Esophagus muscularis mucosa (tissue), 4 donors: Measurements from ENCODE around the gene PCDH9. TPM values are rescaled to one million over a fixed set of nuclear protein-coding genes. Genes with fewer than 3 reads are reported as not detected.

Source experiments
- DNase-seq: peaks from one replicate; pipeline ENCODE4 v3.0.0-alpha.2; 2017; ENCODE audit errors: extremely low spot score
- H3K27ac ChIP-seq, 4 donors: fragments of 200-600 bp; sonication (generic); replicated peaks in 1 of 4; 1 replicate in 3 of 4; 2 replicates in 1 of 4; pipeline ENCODE4 v1.5.1; 2016 to 2019; ENCODE audit warnings: mild to moderate bottlenecking in 1 of 4
- H3K27me3 ChIP-seq, 4 donors: fragments of 200-600 bp; sonication (generic); one replicate each; pipeline versions ENCODE4 v1.5.1 to v1.6.0; 2016 to 2019
- H3K36me3 ChIP-seq, 4 donors: fragments of 200-600 bp; sonication (generic); one replicate each; pipeline ENCODE4 v1.5.1; 2016 to 2019
- H3K4me1 ChIP-seq, 4 donors: fragments of 200-600 bp; sonication (generic); one replicate each; pipeline ENCODE4 v1.5.1; 2016 to 2019
- H3K4me3 ChIP-seq, 4 donors: fragments of 200-600 bp; sonication (generic); 1 replicate in 2 of 4; 2 replicates in 2 of 4; pipeline ENCODE4 v1.5.1; 2016 to 2019; ENCODE audit warnings: mild to moderate bottlenecking in 4 of 4, moderate library complexity in 1 of 4
- H3K9me3 ChIP-seq, 4 donors: fragments of 200-600 bp; sonication (generic); 1 replicate in 3 of 4; 2 replicates in 1 of 4; pipeline ENCODE4 v1.5.1; 2016 to 2019
- EP300 ChIP-seq: sonication (generic); formaldehyde crosslinking; IDR thresholded peaks from one replicate; pipeline ENCODE4 v1.6.1; 2017; ENCODE audit warnings: antibody characterized with exemption
- POLR2A ChIP-seq: fragments of 450-650 bp; IDR thresholded peaks from one replicate; pipeline ENCODE4 v1.6.1; 2017; ENCODE audit warnings: antibody characterized with exemption, moderate library complexity, mild to moderate bottlenecking, low read depth
- POLR2AphosphoS5 ChIP-seq, 2 donors: sonication (generic); formaldehyde crosslinking; IDR thresholded peaks; one replicate each; pipeline ENCODE4 v1.6.1; 2017; ENCODE audit warnings: antibody characterized with exemption in 2 of 2
- WGBS: methylation state at CpG from one replicate; pipeline ENCODE4 v1.1.5; 2018; 5-methylcytosine and 5-hydroxymethylcytosine counted together
- intact Hi-C: fragments of 100-400 bp; cut with DNase I; formaldehyde crosslinking; loops from one replicate; pipeline ENCODE4 v1.15.1; 2023
- total RNA-seq, 4 donors: library from RNA; depleted of rRNA; stranded (reverse); fragments of >200 nt; gene quantifications; one replicate each; pipeline versions ENCODE4 v1.1.0 to v1.2.1, GENCODE V29; 2016
- TF ChIP-seq, protein P1 (sequence below), 3 experiments: fragments of 200-600 bp in 2 of 3; fragments of 450-650 bp in 1 of 3; sonication (generic) in 2 of 3; IDR thresholded peaks; one replicate each; pipeline ENCODE4 v1.5.1; 2017 to 2019; ENCODE audit warnings: antibody characterized with exemption in 3 of 3, mild to moderate bottlenecking in 2 of 3, moderate library complexity in 1 of 3

PCDH9 gene
- total RNA-seq, 4 donors from 2014 or later = 33.8 to 81.8 (median 49.1) TPM

DNA sequence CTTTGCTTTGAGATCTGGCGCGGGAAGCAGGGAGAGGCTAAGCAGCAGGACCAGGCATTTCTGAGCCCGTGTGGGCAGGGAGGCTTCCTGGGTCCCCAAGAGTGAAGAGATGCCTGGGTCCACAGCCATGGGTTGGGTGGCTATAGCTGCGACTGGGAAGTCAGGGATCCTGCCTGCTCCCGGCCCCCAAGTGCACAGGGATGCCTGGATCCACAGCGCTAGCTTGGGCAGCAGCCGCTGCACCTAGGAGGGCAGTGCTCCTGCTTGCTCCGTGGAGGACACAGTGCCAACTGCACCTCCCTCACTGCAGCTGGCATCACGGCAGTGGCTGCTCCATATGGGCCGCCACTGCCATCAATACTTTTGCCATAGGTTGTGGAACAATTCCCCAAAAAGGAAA lies 384.7 kb downstream of the PCDH9 start:
- no peak overlapping the region for H3K27ac ChIP-seq
- H3K27me3 ChIP-seq = no peaks in the 10 kb centered on the region
- intact Hi-C loops = no loop called here
- H3K4me3 ChIP-seq = no peak overlapping the region
- TF ChIP-seq EP300 = no peak
- TF ChIP-seq, protein P1, sequence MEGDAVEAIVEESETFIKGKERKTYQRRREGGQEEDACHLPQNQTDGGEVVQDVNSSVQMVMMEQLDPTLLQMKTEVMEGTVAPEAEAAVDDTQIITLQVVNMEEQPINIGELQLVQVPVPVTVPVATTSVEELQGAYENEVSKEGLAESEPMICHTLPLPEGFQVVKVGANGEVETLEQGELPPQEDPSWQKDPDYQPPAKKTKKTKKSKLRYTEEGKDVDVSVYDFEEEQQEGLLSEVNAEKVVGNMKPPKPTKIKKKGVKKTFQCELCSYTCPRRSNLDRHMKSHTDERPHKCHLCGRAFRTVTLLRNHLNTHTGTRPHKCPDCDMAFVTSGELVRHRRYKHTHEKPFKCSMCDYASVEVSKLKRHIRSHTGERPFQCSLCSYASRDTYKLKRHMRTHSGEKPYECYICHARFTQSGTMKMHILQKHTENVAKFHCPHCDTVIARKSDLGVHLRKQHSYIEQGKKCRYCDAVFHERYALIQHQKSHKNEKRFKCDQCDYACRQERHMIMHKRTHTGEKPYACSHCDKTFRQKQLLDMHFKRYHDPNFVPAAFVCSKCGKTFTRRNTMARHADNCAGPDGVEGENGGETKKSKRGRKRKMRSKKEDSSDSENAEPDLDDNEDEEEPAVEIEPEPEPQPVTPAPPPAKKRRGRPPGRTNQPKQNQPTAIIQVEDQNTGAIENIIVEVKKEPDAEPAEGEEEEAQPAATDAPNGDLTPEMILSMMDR (IDR thresholded peaks at IDR 0.05) = no peak
- TF ChIP-seq POLR2AphosphoS5 (IDR thresholded peaks at IDR 0.05) = no peak
- no peak for TF ChIP-seq POLR2A
- no peak for DNase-seq
- H3K36me3 ChIP-seq = no peaks in the 10 kb centered on the region
- H3K4me1 ChIP-seq = no peaks in the 10 kb centered on the region
- WGBS = 100% methylated on average over 5 of the region's 10 CpGs
- no peaks in the 10 kb centered on the region for H3K9me3 ChIP-seq

DNA sequence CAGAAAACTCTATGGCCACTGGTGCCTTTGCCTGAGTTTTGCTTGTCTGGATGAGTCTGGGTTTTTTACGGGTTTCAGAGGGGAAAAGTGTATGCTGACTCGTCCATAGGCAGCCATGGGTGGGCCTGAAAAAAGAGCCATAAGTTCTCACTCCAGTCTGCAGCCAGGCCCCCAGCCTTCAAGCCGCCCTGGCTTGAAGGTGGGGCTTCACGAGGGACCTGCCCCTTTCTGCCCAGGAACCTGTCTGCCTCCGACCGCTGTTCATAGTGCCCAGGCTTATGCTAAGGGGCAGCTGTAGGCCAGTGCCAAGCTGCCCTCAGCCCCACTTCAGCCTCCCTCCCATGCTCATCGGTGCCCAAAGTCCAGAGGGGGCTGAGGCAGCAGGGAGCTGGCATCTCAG lies 385.2 kb downstream of the PCDH9 start:
- intact Hi-C loops = no loop called here
- Histone ChIP-seq H3K27me3 (no peaks in the 10 kb centered on the region), H3K4me1 (no peaks in the 10 kb centered on the region), H3K4me3 (no peak overlapping the region), H3K27ac (no peak overlapping the region), H3K9me3 (no peaks in the 10 kb centered on the region), H3K36me3 (no peaks in the 10 kb centered on the region)
- no peak for DNase-seq
- WGBS = 77% methylated on average over 3 of the region's 7 CpGs
- TF ChIP-seq, protein P1 (IDR thresholded peaks at IDR 0.05) = no peak
- TF ChIP-seq POLR2A = no peak
- no peak for TF ChIP-seq POLR2AphosphoS5 (IDR thresholded peaks at IDR 0.05)
- TF ChIP-seq EP300 = no peak

DNA sequence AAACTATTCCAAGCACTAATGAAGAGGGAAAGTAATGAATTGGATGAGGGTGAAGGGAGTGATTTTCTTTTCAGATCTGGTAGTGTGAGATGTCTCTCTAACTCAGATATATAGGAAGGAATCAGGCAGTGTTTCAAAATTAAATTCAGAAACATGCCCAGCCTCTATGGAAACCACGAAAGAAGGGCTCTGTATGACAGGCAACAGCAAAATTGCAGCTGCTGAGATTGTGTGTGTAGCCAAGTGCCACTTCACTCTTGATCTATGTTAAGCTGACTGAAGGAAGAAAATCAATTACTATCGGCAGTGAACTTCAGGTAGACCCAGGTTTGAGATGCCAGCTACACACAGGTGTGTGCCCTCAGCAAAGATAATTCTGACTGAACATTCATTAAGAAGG lies 387.4 kb downstream of the PCDH9 start:
- intact Hi-C loops = no loop called here
- TF ChIP-seq, protein P1 (IDR thresholded peaks at IDR 0.05) = no peak
- H3K36me3 ChIP-seq = no peaks in the 10 kb centered on the region
- DNase-seq = no peak
- H3K27me3 ChIP-seq = no peaks in the 10 kb centered on the region
- no peaks in the 10 kb centered on the region for H3K4me1 ChIP-seq
- WGBS = 82% methylated on average over 2 of the region's 2 CpGs
- H3K27ac ChIP-seq = no peak overlapping the region
- H3K9me3 ChIP-seq = no peaks in the 10 kb centered on the region
- H3K4me3 ChIP-seq = no peak overlapping the region

DNA sequence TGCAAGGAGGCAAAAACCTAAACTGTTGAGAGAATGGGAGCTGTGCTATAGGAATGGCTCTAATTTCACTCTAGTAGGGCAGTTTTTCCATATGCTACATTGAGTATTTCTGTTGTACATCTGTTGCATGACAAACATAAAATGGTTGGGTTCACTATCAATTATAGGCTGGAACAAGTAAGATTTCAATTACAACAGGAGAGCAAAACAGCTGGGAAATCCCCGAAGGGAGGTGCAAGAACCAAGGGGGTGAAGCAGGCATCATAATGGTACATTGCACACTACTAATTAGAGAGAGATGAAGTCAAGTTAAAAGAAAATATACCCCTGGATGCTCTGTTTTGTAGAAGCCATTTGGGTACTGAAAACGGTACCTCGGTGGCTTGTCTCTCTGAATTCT lies 389.5 kb downstream of the PCDH9 start:
- Histone ChIP-seq H3K27me3 (no peaks in the 10 kb centered on the region), H3K4me3 (no peak overlapping the region)

DNA sequence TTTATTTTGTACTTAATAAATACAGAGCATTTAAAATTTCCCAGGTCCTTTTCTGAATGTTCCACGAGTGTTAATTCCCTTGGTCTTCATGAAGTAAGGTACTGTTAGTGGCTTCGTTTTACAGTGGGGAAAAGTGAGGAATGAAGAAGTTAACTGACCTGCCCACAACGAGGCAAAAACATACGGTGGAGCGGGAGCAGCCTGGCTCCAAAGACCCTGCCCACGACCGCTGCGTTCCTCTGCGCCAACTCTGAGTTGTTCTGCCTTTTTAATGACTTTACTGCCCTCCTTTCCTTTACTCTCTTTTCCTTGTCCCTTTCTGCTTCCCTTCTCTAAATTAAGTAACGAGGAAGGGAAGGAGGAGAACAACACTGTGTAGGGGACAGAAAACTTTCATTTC lies 392.9 kb downstream of the PCDH9 start:
- DNase-seq = no peak
- Histone ChIP-seq H3K9me3 (no peaks in the 10 kb centered on the region), H3K27ac (no peak overlapping the region), H3K27me3 (no peaks in the 10 kb centered on the region), H3K36me3 (no peaks in the 10 kb centered on the region), H3K4me1 (peaks cover 12 to 14% (median 13%) of the 10 kb centered on the region in 4 donors), H3K4me3 (no peak overlapping the region)
- intact Hi-C loops = no loop called here
- TF ChIP-seq POLR2A (no peak), EP300 (no peak), POLR2AphosphoS5 (IDR thresholded peaks at IDR 0.05) (no peak)
- TF ChIP-seq, protein P1 (IDR thresholded peaks at IDR 0.05) = no peak
- WGBS = 82% methylated on average over 10 of the region's 10 CpGs

More for the DNA sequence above, 389.5 kb downstream of the PCDH9 start:
- H3K9me3 ChIP-seq = no peaks in the 10 kb centered on the region
- H3K27ac ChIP-seq = no peak overlapping the region
- 97% methylated on average over 3 of the region's 3 CpGs for WGBS
- H3K4me1 ChIP-seq = peaks cover 0 to 2% (median 1%) of the 10 kb centered on the region in 4 donors
- intact Hi-C loops = no loop called here
- TF ChIP-seq, protein P1 (IDR thresholded peaks at IDR 0.05) = no peak
- TF ChIP-seq POLR2A (no peak), EP300 (no peak), POLR2AphosphoS5 (IDR thresholded peaks at IDR 0.05) (no peak)
- DNase-seq = no peak
- H3K36me3 ChIP-seq = no peaks in the 10 kb centered on the region
